ENCODE data around the gene APBB2. TPM values are rescaled to one million over a fixed set of nuclear protein-coding genes. Genes with fewer than 3 reads are reported as not detected.
A peak's percentile ranks its signal among the peaks of the same experiment; 100 is the strongest.

Gene APBB2
- total and polyA plus RNA-seq, 12 donors = 5.2 to 35.4 (median 26.3) TPM

DNA sequence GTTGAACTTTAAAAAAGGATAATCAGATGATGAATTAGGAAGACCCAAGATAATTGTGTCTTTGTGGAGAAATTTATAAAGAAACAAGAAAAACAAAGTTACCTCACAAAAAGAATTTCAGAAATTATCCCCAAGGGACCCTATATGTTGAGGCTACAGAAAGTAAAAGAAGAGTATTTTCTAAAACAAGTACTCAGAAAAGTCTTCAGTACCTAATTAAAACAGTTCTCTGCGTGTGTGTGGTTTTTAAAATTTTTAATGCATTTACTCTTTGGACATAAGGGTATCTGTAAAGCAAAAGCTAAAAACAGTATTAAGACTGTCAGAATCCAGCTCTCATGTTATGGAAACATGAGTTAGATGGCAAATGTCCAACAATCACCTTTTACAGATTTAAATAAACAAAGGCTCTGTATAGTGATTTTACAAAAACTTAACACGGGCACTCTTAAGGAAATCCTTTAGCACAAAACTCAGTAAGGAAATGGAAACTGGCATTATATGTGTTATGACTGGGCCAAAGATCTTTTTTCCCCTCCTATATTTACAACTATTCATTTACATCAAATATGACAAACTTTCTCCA lies 277.1 kb downstream of the APBB2 start:
- TF ChIP-seq, protein P1, sequence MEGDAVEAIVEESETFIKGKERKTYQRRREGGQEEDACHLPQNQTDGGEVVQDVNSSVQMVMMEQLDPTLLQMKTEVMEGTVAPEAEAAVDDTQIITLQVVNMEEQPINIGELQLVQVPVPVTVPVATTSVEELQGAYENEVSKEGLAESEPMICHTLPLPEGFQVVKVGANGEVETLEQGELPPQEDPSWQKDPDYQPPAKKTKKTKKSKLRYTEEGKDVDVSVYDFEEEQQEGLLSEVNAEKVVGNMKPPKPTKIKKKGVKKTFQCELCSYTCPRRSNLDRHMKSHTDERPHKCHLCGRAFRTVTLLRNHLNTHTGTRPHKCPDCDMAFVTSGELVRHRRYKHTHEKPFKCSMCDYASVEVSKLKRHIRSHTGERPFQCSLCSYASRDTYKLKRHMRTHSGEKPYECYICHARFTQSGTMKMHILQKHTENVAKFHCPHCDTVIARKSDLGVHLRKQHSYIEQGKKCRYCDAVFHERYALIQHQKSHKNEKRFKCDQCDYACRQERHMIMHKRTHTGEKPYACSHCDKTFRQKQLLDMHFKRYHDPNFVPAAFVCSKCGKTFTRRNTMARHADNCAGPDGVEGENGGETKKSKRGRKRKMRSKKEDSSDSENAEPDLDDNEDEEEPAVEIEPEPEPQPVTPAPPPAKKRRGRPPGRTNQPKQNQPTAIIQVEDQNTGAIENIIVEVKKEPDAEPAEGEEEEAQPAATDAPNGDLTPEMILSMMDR (IDR thresholded peaks at IDR 0.05) = no peak
- peaks cover 0 to 54% (median 0%) of the 10 kb centered on the region in 9 donors for H3K36me3 ChIP-seq
- intact Hi-C loops (cut with DNase I) = loop anchor here in 3 of 10 donors (5.0 kb wide), 2 partner anchors 35 to 40 kb away; no protein-coding TSS in a partner anchor
- H3K4me3 ChIP-seq = no peak overlapping the region
- no peak for DNase-seq
- no peaks in the 10 kb centered on the region for H3K27me3 ChIP-seq
- no peaks in the 10 kb centered on the region for H3K9me3 ChIP-seq
- ATAC-seq = no peak
- WGBS, 2 donors = 85 to 86% methylated on average over 2 of the region's 2 CpGs
- peaks cover 0 to 59% (median 18%) of the 10 kb centered on the region in 9 donors for H3K4me1 ChIP-seq
- H3K27ac ChIP-seq = no peak overlapping the region

DNA sequence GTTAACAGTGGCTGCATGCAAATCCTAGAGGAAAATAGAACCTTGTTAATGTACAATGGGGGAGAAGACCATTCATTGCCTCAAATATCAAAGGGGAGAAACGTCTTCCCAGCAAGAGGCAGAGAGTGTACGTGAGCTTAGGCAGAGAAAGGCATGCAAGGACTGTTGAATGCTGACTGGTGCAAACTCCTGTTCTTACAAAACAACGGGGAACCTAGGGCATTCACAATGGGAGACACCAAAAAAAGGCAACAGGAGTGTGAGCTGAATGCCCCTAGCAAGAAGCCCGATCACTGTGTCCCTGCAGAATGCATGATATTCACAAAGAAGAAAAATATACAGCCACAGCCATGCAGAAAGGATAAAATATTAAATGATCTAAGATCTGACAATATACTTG lies 279.7 kb downstream of the APBB2 start:
- Histone ChIP-seq H3K9me3 (no peaks in the 10 kb centered on the region), H3K27ac (no peak overlapping the region), H3K27me3 (no peaks in the 10 kb centered on the region), H3K4me3 (no peak overlapping the region), H3K4me1 (peaks cover 0 to 34% (median 7%) of the 10 kb centered on the region in 9 donors), H3K36me3 (peaks cover 0 to 68% (median 0%) of the 10 kb centered on the region in 9 donors)
- TF ChIP-seq, protein P1 (IDR thresholded peaks at IDR 0.05) = no peak
- ATAC-seq (no peak), DNase-seq (no peak)
- 75 to 78% methylated on average over 4 of the region's 4 CpGs for WGBS, 2 donors
- intact Hi-C loops (cut with DNase I) = loop anchor here in 3 of 10 donors (5.0 kb wide), 2 partner anchors 38 to 43 kb away; no protein-coding TSS in a partner anchor

DNA sequence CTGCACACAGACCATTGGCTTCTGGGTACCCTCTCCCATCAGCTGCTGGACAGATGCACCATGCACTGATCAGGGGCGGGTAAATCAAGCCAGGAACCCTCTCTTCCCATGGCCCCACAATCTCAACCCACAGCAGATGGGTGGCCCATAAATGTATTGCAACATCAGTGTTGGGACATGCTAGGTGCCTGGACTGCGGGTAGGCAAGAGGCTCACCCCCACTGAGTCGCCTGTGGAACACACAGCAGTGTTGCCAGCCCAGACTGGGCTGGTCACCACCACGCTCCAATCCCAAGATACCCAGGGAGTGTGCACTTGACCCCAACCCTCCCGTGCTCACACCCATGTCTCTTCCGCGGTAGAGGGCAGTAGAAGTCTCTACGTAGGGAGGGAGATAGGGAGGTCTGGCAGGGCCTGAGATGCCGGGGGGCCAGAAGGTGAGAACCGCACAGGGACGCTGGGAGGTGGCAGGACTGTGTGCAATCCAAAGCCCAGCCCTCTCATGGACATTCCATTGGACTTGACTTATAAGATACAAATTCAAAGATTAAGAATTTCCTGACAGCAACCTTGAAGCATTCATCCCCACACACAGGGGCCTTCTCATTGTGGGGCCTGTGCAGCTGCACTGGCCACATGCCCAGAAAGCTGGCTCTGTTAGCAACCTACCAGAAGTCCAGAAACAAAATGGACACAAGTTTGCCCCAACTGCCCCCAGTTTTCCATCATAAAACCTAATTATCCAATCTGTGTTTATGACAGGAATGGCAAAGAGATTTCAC lies 280.9 kb downstream of the APBB2 start:
- Histone ChIP-seq H3K9me3 (no peaks in the 10 kb centered on the region), H3K27me3 (no peaks in the 10 kb centered on the region), H3K4me3 (no peak overlapping the region), H3K4me1 (peaks cover 0 to 22% (median 0%) of the 10 kb centered on the region in 9 donors), H3K27ac (no peak overlapping the region), H3K36me3 (peaks cover 0 to 69% (median 0%) of the 10 kb centered on the region in 9 donors)
- DNase-seq (no peak), ATAC-seq (peak in 2 of 8 donors; percentile 18 to 55)
- WGBS, 2 donors = 84 to 87% methylated on average over 11 of the region's 11 CpGs
- TF ChIP-seq, protein P1 (IDR thresholded peaks at IDR 0.05) = no peak
- intact Hi-C loops (cut with DNase I) = no loop called here

DNA sequence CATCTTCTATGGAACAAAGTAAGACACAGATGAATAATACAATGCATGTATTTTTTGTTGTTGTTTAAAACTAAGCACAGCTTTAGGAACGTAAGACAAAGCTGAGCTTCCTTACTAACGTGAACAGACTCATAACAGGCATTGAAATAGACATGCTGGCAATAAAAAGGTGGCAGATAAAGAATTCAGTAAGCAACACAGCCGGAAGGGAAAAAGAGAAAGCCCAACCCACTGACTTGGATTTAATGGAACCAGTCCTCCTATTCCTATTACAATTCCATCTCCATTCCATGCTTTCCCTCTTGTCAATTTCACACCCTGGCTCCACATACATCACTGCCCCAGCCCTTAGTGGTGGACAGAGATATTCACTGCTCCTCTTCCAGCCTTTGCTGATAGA lies 282.5 kb downstream of the APBB2 start:
- TF ChIP-seq, protein P1 (IDR thresholded peaks at IDR 0.05) = no peak
- no peaks in the 10 kb centered on the region for H3K27me3 ChIP-seq
- 79 to 82% methylated on average over 3 of the region's 3 CpGs for WGBS, 2 donors
- H3K9me3 ChIP-seq = no peaks in the 10 kb centered on the region
- DNase-seq (no peak), ATAC-seq (no peak)
- intact Hi-C loops (cut with DNase I) = no loop called here
- H3K27ac ChIP-seq = no peak overlapping the region
- peaks cover 0 to 69% (median 0%) of the 10 kb centered on the region in 9 donors for H3K36me3 ChIP-seq
- H3K4me1 ChIP-seq = peaks cover 0 to 19% (median 5%) of the 10 kb centered on the region in 9 donors
- no peak overlapping the region for H3K4me3 ChIP-seq

Measured in heart right ventricle (tissue), 16 donors.